Uterus (tissue), 4 donors: ENCODE results near the gene PDP2. TPM values are rescaled to one million over a fixed set of nuclear protein-coding genes. Genes with fewer than 3 reads are reported as not detected.

Experiments
- DNase-seq, 2 donors: peaks; one replicate each; pipeline ENCODE4 v3.0.0-alpha.2; 2019 to 2020
- H3K27ac ChIP-seq, 2 donors: fragments of 200-600 bp; sonication (generic); 1 replicate in 1 of 2; 2 replicates in 1 of 2; pipeline ENCODE4 v1.5.1; 2016 to 2018
- H3K27me3 ChIP-seq, 2 donors: fragments of 200-600 bp; sonication (generic); one replicate each; pipeline ENCODE4 v1.5.1; 2018 to 2019; ENCODE audit warnings: control low read depth in 1 of 2
- H3K36me3 ChIP-seq, 2 donors: fragments of 200-600 bp; sonication (generic); one replicate each; pipeline ENCODE4 v1.5.1; 2019; ENCODE audit warnings: control low read depth in 1 of 2
- H3K4me1 ChIP-seq, 2 donors: fragments of 200-600 bp; sonication (generic); one replicate each; pipeline ENCODE4 v1.5.1; 2018 to 2019; ENCODE audit warnings: control low read depth in 1 of 2
- H3K4me3 ChIP-seq, 2 donors: fragments of 200-600 bp; sonication (generic); 1 replicate in 1 of 2; 2 replicates in 1 of 2; pipeline ENCODE4 v1.5.1; 2018 to 2019; ENCODE audit warnings: mild to moderate bottlenecking in 1 of 2
- H3K9me3 ChIP-seq, 2 donors: fragments of 200-600 bp; sonication (generic); one replicate each; pipeline ENCODE4 v1.5.1; 2019; ENCODE audit warnings: control low read depth in 1 of 2
- CTCF ChIP-seq, 4 experiments: fragments of 200-600 bp in 2 of 4; fragments of 450-650 bp in 2 of 4; sonication (generic) in 2 of 4; IDR thresholded peaks; one replicate each; pipeline ENCODE4 v1.5.1; 2016 to 2019; ENCODE audit warnings: antibody characterized with exemption in 4 of 4, mild to moderate bottlenecking in 2 of 4, moderate library complexity in 1 of 4
- POLR2A ChIP-seq, 2 donors: fragments of 450-650 bp; IDR thresholded peaks; one replicate each; pipeline ENCODE4 v1.6.1; 2016; ENCODE audit warnings: antibody characterized with exemption in 2 of 2, mild to moderate bottlenecking in 1 of 2, moderate library complexity in 1 of 2
- intact Hi-C: fragments of 100-400 bp; cut with DNase I; formaldehyde crosslinking; loops from one replicate; pipeline ENCODE4 v1.15.1; 2023; ENCODE audit warnings: low total_unique reads
- total RNA-seq, 4 donors: library from RNA; depleted of rRNA in 3 of 4; stranded (reverse); fragments of >200 nt in 3 of 4; gene quantifications; one replicate each; pipeline versions ENCODE4 v1.1.0 to v1.2.4, GENCODE V29; 2014 to 2023
- donor health status: DM: yes; HTN: yes; CAD: no.

PDP2 gene
- total RNA-seq, 4 donors from 2014 or later = 0.77 to 20.5 (median 6.3) TPM

GRCh38 chr16:66848172-66848571 is 32.1 kb upstream of the PDP2 start:
- peak in 1 of 2 donors; percentile 3 for DNase-seq
- H3K4me3 ChIP-seq = no peak overlapping the region
- H3K27me3 ChIP-seq = peaks cover 4 to 9% of the 10 kb centered on the region in 2 donors
- peaks cover 0 to 13% of the 10 kb centered on the region in 2 donors for H3K4me1 ChIP-seq
- H3K9me3 ChIP-seq = no peaks in the 10 kb centered on the region
- no peak for TF ChIP-seq CTCF (IDR thresholded peaks at IDR 0.05)
- no peak for TF ChIP-seq POLR2A (IDR thresholded peaks at IDR 0.05)
- intact Hi-C loops = no loop called here
- H3K36me3 ChIP-seq = no peaks in the 10 kb centered on the region
- no peak overlapping the region for H3K27ac ChIP-seq

- DNase-seq = no peak
Measured at GRCh38 chr16:66849021-66849420, 31.3 kb upstream of the PDP2 start.

GRCh38 chr16:66849549-66849948 is 30.8 kb upstream of the PDP2 start:
- H3K27ac ChIP-seq = no peak overlapping the region
- H3K4me3 ChIP-seq = no peak overlapping the region
- intact Hi-C loops = no loop called here
- no peak for DNase-seq
- no peaks in the 10 kb centered on the region for H3K36me3 ChIP-seq
- peaks cover 0 to 6% of the 10 kb centered on the region in 2 donors for H3K4me1 ChIP-seq
- TF ChIP-seq POLR2A (IDR thresholded peaks at IDR 0.05) (no peak), CTCF (IDR thresholded peaks at IDR 0.05) (no peak)
- no peaks in the 10 kb centered on the region for H3K9me3 ChIP-seq
- H3K27me3 ChIP-seq = peaks cover 4 to 7% of the 10 kb centered on the region in 2 donors

More at GRCh38 chr16:66849021-66849420, 31.3 kb upstream of the PDP2 start:
- Histone ChIP-seq H3K27ac (no peak overlapping the region), H3K9me3 (no peaks in the 10 kb centered on the region), H3K27me3 (peaks cover 4 to 9% of the 10 kb centered on the region in 2 donors), H3K4me3 (no peak overlapping the region), H3K36me3 (no peaks in the 10 kb centered on the region), H3K4me1 (peaks cover 0 to 11% of the 10 kb centered on the region in 2 donors)
- intact Hi-C loops = no loop called here
- no peak for TF ChIP-seq CTCF (IDR thresholded peaks at IDR 0.05)
- no peak for TF ChIP-seq POLR2A (IDR thresholded peaks at IDR 0.05)

- Histone ChIP-seq H3K4me1 (no peaks in the 10 kb centered on the region), H3K9me3 (no peaks in the 10 kb centered on the region), H3K4me3 (no peak overlapping the region), H3K27ac (no peak overlapping the region), H3K36me3 (no peaks in the 10 kb centered on the region), H3K27me3 (peaks cover 0 to under 1% of the 10 kb centered on the region in 2 donors)
- TF ChIP-seq CTCF (IDR thresholded peaks at IDR 0.05) = no peak
- intact Hi-C loops = no loop called here
- DNase-seq = no peak
Measured at GRCh38 chr16:66850115-66850815, 30.1 kb upstream of the PDP2 start.

GRCh38 chr16:66851166-66851964 is 28.9 kb upstream of the PDP2 start:
- no peaks in the 10 kb centered on the region for H3K36me3 ChIP-seq
- no peak for DNase-seq
- no peaks in the 10 kb centered on the region for H3K9me3 ChIP-seq
- TF ChIP-seq CTCF (IDR thresholded peaks at IDR 0.05) (no peak), POLR2A (IDR thresholded peaks at IDR 0.05) (no peak)
- intact Hi-C loops = no loop called here
- H3K27me3 ChIP-seq = no peaks in the 10 kb centered on the region
- no peak overlapping the region for H3K4me3 ChIP-seq
- H3K27ac ChIP-seq = no peak overlapping the region
- H3K4me1 ChIP-seq = no peaks in the 10 kb centered on the region
